ENCODE results near the gene NAT16.

NAT16 gene

GRCh38 chr7:101170617-101171441 is 9.3 kb downstream of the NAT16 start:
- DNase-seq: no peak

GRCh38 chr7:101169838-101170551 is 10.1 kb downstream of the NAT16 start:
- peak; percentile 89 for DNase-seq

GRCh38 chr7:101169110-101169837 is 10.8 kb downstream of the NAT16 start:
- no peak for DNase-seq

GRCh38 chr7:101168412-101169049 is 11.6 kb downstream of the NAT16 start:
- no peak for DNase-seq

- no peak for DNase-seq
Measured at GRCh38 chr7:101167645-101168411, 12.3 kb downstream of the NAT16 start.

- DNase-seq: peak; percentile 44
Measured at GRCh38 chr7:101166909-101167644, 13.0 kb downstream of the NAT16 start.

- DNase-seq: no peak
Measured at GRCh38 chr7:101166648-101166908, 13.5 kb downstream of the NAT16 start.

- no peak for DNase-seq
Measured at GRCh38 chr7:101165958-101166647, 14.0 kb downstream of the NAT16 start.

- DNase-seq: peak; percentile 96
Measured at GRCh38 chr7:101165075-101165957, 14.8 kb downstream of the NAT16 start, which contains the start of gene VGF. Gene VGF, minus strand, starts transcription at chr7:101165569. Its CDS starts 726 bp downstream, at chr7:101164843.

- peak; percentile 70 for DNase-seq
Measured at GRCh38 chr7:101164071-101164840, 15.8 kb downstream of the NAT16 start.

- DNase-seq: peak; percentile 79
Measured at GRCh38 chr7:101163279-101164070, 16.6 kb downstream of the NAT16 start.

- DNase-seq: peak; percentile 76
Measured at GRCh38 chr7:101162551-101163278, 17.4 kb downstream of the NAT16 start.

- DNase-seq: no peak
Measured at GRCh38 chr7:101161692-101162471, 18.2 kb downstream of the NAT16 start.

- no peak for DNase-seq
Measured at GRCh38 chr7:101160910-101161309, 19.2 kb downstream of the NAT16 start.

- DNase-seq: no peak
Measured at GRCh38 chr7:101159696-101160674, 20.1 kb downstream of the NAT16 start.

Data from retina (tissue), 1 donor.